ENCODE data around the gene CNOT4.
A peak's percentile ranks its signal among the peaks of the same experiment; 100 is the strongest.
"Not testable (repeated sequence)": the region's sequence is repeated elsewhere in the genome, so short reads cannot be mapped to it uniquely, and the experiment has no call there.

DNA sequence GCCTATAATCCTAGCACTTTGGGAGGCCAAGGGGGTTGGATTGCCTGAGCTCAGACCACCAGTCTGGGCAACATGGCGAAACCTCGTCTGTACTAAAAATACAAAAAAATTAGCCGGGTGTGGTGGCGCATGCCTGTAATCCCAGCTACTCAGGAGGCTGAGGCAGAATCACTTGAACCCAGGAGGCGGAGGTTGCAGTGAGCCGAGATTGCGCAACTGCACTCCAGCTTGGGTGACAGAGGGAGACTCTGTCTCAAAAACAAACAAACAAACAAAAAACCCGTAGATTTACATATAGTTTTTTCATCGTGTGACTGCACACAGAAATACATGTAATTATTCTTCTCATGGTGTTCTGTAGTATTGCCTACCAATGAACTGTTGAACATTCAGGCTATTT is 158.8 kb downstream of the CNOT4 start:
- TF ChIP-seq EP300 (IDR thresholded peaks at IDR 0.05; ENCODE audit: borderline replicate concordance); TAF1 (IDR thresholded peaks at IDR 0.05; ENCODE audit: low read depth); FOXM1 (IDR thresholded peaks at IDR 0.05; ENCODE audit: borderline replicate concordance, low read depth); YY1 (IDR thresholded peaks at IDR 0.05; ENCODE audit: low read depth); RAD21 (IDR thresholded peaks at IDR 0.05; ENCODE audit: low read depth); EGR1 (IDR thresholded peaks at IDR 0.05); TEAD4 (IDR thresholded peaks at IDR 0.05); NFIC (IDR thresholded peaks at IDR 0.05): not testable (repeated sequence)
- TF ChIP-seq, protein P1, sequence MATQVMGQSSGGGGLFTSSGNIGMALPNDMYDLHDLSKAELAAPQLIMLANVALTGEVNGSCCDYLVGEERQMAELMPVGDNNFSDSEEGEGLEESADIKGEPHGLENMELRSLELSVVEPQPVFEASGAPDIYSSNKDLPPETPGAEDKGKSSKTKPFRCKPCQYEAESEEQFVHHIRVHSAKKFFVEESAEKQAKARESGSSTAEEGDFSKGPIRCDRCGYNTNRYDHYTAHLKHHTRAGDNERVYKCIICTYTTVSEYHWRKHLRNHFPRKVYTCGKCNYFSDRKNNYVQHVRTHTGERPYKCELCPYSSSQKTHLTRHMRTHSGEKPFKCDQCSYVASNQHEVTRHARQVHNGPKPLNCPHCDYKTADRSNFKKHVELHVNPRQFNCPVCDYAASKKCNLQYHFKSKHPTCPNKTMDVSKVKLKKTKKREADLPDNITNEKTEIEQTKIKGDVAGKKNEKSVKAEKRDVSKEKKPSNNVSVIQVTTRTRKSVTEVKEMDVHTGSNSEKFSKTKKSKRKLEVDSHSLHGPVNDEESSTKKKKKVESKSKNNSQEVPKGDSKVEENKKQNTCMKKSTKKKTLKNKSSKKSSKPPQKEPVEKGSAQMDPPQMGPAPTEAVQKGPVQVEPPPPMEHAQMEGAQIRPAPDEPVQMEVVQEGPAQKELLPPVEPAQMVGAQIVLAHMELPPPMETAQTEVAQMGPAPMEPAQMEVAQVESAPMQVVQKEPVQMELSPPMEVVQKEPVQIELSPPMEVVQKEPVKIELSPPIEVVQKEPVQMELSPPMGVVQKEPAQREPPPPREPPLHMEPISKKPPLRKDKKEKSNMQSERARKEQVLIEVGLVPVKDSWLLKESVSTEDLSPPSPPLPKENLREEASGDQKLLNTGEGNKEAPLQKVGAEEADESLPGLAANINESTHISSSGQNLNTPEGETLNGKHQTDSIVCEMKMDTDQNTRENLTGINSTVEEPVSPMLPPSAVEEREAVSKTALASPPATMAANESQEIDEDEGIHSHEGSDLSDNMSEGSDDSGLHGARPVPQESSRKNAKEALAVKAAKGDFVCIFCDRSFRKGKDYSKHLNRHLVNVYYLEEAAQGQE (IDR thresholded peaks at IDR 0.05; ENCODE audit: low read depth) = not testable (repeated sequence)
- TF ChIP-seq, protein P2, sequence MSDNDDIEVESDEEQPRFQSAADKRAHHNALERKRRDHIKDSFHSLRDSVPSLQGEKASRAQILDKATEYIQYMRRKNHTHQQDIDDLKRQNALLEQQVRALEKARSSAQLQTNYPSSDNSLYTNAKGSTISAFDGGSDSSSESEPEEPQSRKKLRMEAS (IDR thresholded peaks at IDR 0.05) = not testable (repeated sequence)
- TF ChIP-seq CEBPB (IDR thresholded peaks at IDR 0.05) = peak; percentile 78
